Subcutaneous abdominal adipose tissue (tissue), 5 donors: ENCODE results near the gene NTSR1.

Experiments
- H3K27ac ChIP-seq: one replicate; pipeline ENCODE4 v1.7.0; 2013; ENCODE audit warnings: low read depth, mild to moderate bottlenecking, inconsistent platforms, low read length, moderate library complexity
- H3K27me3 ChIP-seq, 5 donors: one replicate each; pipeline ENCODE4 v1.7.0; 2013; ENCODE audit warnings: low read length in 5 of 5, inconsistent platforms in 1 of 5; ENCODE audit not compliant: control insufficient read depth in 5 of 5, insufficient read depth in 4 of 5
- H3K36me3 ChIP-seq, 5 donors: one replicate each; pipeline ENCODE4 v1.7.0; 2013; ENCODE audit warnings: low read length in 5 of 5; ENCODE audit not compliant: control insufficient read depth in 5 of 5, insufficient read depth in 5 of 5
- H3K4me1 ChIP-seq, 5 donors: one replicate each; pipeline ENCODE4 v1.7.0; 2013; ENCODE audit warnings: low read length in 5 of 5, mild to moderate bottlenecking in 3 of 5, moderate library complexity in 1 of 5; ENCODE audit not compliant: control insufficient read depth in 5 of 5, insufficient read depth in 5 of 5
- H3K4me3 ChIP-seq, 5 donors: one replicate each; pipeline ENCODE4 v1.7.0; 2013; ENCODE audit warnings: low read length in 5 of 5, low read depth in 1 of 5
- H3K9ac ChIP-seq, 5 donors: one replicate each; pipeline ENCODE4 v1.7.0; 2013; ENCODE audit warnings: low read length in 5 of 5, mild to moderate bottlenecking in 4 of 5, moderate library complexity in 3 of 5
- H3K9me3 ChIP-seq, 5 donors: one replicate each; pipeline ENCODE4 v1.7.0; 2013; ENCODE audit warnings: low read length in 5 of 5; ENCODE audit not compliant: control insufficient read depth in 5 of 5
- donor health status: healthy.
- donor health status: healthy.
- donor health status: healthy.
- donor health status: healthy.
- donor health status: healthy.

NTSR1 gene

DNA sequence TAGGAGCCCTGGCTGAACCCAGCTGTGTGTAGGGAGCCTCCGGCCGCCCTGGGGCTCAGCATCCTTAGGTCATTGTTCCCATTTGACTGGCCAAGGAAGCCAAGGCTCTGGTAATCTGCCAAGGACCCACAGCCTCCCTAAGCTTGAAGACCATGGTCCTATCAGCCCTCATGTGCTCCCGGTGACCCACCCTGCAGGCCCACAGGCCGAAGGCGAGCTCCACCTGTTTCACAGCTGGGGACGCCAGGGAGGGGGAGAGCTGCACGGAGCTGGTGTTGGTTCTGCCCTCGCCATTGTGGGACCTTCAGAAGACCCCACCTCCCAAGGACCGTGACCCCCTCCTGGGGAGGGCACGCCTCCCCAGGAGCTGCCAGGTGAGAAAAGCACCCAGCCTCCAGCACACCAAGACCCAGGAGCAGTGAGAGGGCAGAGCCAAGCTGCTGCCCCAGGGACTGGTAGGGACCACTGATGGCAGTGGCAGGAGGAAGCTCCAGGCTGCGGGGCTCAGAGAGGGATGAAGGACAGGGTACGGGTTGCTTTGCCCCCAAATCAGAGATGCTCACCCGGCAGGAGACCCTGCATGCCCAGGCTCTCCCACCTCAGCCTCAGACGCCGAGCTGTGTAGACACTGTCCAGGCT is 56.9 kb downstream of the NTSR1 start:
- Histone ChIP-seq H3K27ac (no peak overlapping the region), H3K36me3 (no peaks in the 10 kb centered on the region), H3K27me3 (peaks cover 20 to 49% (median 37%) of the 10 kb centered on the region in 5 donors), H3K9me3 (no peaks in the 10 kb centered on the region), H3K4me3 (no peak overlapping the region), H3K4me1 (peaks cover 3 to 13% (median 12%) of the 10 kb centered on the region in 5 donors), H3K9ac (no peak overlapping the region)

DNA sequence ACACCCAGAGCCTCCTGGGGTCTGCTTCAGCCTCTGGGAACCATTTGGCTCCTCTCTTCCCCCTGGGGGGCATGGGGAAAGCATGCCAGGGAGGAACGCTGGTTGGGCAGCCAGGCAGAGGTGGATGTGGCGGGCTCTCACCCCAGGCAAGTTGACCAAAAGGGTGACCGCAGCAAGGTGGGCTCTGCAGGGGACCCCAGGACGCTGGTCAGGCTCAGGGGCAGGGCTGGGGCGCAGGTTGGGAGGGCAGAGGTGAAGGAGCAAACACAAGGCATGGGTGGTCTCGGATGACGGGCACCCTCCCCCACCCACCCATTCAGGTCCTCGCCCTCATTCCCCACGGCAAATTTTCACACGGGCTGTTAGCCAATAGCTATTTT is 57.4 kb downstream of the NTSR1 start:
- peaks cover 20 to 44% (median 37%) of the 10 kb centered on the region in 5 donors for H3K27me3 ChIP-seq
- H3K27ac ChIP-seq, result no peak overlapping the region
- no peaks in the 10 kb centered on the region for H3K9me3 ChIP-seq
- H3K4me3 ChIP-seq, result no peak overlapping the region
- H3K4me1 ChIP-seq, result peaks cover 3 to 8% (median 7%) of the 10 kb centered on the region in 5 donors
- no peak overlapping the region for H3K9ac ChIP-seq
- H3K36me3 ChIP-seq, result no peaks in the 10 kb centered on the region

DNA sequence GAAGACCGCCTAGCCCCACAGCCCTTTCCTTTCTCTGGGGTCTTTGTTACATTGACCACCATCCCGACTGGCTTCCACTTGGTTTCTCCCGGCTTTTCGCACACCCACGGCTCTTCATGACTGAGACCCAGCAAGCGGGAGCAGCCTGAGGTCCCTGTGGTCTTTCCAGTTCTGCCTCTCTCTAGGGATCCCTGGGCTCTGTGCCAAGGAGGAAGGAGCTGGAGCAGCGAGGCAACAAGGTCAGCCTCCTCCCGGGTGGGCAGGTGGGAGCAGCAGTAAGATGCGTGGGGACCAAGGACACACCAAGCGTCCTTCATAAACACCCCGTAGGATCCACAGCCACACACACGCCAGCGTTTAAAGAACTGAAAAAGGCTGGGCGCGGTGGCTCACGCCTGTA is 58.1 kb downstream of the NTSR1 start:
- Histone ChIP-seq H3K27ac (no peak overlapping the region), H3K4me3 (no peak overlapping the region), H3K36me3 (no peaks in the 10 kb centered on the region), H3K27me3 (peaks cover 20 to 41% (median 37%) of the 10 kb centered on the region in 5 donors), H3K9me3 (no peaks in the 10 kb centered on the region), H3K4me1 (peaks cover 0 to 2% (median under 1%) of the 10 kb centered on the region in 5 donors), H3K9ac (no peak overlapping the region)

DNA sequence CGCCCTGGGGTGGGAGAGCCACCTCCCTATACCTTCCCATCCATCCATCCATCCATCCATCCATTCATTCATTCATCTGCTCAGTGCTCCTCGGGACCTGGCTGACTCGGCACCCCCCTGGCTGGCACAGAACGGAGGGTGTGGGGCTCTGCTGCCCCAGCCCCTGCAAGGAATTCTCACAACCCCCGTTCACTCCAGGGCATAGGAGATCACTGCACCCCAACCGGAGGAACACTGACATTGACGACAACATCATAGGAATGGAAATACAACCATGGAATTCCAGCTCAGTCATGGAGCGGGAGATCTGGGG is 59.6 kb downstream of the NTSR1 start:
- Histone ChIP-seq H3K27ac (no peak overlapping the region), H3K36me3 (no peaks in the 10 kb centered on the region), H3K4me3 (no peak overlapping the region), H3K9ac (no peak overlapping the region), H3K27me3 (peaks cover 20 to 42% (median 37%) of the 10 kb centered on the region in 5 donors), H3K4me1 (peaks cover 5 to 13% (median 10%) of the 10 kb centered on the region in 5 donors), H3K9me3 (no peaks in the 10 kb centered on the region)

DNA sequence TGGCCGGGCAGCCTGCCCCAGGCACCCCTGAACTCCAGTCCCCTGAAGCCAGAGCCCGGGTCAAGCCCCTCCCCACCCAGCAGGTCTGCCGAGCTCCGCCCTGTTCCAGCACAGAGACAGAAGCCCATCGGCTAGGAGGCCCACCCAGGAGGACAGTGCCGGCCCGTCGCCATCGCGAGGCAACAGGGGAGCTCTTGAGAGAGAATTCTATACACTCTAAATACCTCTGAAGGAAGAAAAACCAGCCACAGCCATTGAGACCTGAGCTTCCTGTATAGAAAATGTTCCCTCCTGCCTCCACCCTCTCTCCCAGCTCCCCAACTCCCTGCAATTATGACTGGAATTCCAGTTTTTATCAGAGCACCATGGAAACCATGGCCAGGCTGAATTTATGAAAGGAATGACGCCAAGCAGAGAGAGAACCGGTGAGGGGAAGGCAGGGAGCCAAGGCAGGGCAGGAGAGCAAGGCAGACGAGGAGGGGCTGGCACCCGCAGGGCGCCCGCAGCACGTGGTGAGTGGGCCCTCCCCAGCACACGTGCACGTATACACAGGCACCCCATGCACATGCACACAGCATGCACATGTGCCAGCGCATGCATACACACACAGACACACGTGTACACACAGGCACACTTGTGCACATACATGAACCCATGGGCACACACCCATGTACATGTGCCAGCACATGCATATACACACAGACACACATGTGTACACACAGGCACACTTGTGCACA is 60.1 kb downstream of the NTSR1 start:
- no peak overlapping the region for H3K4me3 ChIP-seq
- no peak overlapping the region for H3K9ac ChIP-seq
- H3K36me3 ChIP-seq, result no peaks in the 10 kb centered on the region
- H3K27me3 ChIP-seq, result peaks cover 16 to 40% (median 33%) of the 10 kb centered on the region in 5 donors
- H3K27ac ChIP-seq, result no peak overlapping the region
- no peaks in the 10 kb centered on the region for H3K9me3 ChIP-seq
- peaks cover 5 to 18% (median 16%) of the 10 kb centered on the region in 5 donors for H3K4me1 ChIP-seq

DNA sequence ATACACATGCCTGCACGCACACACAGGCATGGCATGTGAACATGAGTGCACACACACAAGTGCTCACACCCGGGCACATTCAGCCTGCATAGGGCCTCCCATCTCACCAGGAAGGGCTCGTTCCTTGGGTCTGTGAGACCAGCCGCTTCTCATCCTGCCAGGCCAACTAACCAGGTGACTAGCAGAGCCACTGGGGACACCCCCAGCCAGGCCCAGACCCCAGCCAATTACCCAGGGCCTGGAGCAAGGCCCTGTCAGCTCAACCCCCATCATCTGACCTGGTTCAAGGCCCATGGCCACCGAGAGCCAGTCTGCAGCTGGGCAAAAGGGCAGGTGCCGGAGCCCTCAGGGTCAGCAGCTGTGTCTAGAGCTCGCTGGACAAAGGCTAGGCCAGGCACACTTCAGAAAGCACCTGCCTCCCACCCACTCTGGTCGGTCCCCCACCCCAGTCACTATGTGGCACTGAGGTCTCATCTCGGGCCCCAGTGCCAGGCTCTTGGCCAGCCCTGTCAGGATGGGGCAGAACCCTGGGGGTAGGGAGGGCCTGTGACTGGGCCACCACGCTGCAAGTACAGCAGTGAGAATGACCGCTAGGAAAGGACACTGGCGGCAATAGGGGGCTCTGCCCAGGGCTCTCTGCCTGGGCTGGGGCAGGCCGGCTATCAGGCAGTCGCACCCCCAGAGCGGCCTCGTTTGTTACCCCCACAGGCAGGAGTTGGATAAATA is 60.9 kb downstream of the NTSR1 start:
- Histone ChIP-seq H3K27me3 (peaks cover 15 to 36% (median 25%) of the 10 kb centered on the region in 5 donors), H3K4me1 (peaks cover 5 to 25% (median 19%) of the 10 kb centered on the region in 5 donors), H3K4me3 (no peak overlapping the region), H3K9me3 (no peaks in the 10 kb centered on the region), H3K9ac (no peak overlapping the region), H3K36me3 (no peaks in the 10 kb centered on the region), H3K27ac (no peak overlapping the region)

DNA sequence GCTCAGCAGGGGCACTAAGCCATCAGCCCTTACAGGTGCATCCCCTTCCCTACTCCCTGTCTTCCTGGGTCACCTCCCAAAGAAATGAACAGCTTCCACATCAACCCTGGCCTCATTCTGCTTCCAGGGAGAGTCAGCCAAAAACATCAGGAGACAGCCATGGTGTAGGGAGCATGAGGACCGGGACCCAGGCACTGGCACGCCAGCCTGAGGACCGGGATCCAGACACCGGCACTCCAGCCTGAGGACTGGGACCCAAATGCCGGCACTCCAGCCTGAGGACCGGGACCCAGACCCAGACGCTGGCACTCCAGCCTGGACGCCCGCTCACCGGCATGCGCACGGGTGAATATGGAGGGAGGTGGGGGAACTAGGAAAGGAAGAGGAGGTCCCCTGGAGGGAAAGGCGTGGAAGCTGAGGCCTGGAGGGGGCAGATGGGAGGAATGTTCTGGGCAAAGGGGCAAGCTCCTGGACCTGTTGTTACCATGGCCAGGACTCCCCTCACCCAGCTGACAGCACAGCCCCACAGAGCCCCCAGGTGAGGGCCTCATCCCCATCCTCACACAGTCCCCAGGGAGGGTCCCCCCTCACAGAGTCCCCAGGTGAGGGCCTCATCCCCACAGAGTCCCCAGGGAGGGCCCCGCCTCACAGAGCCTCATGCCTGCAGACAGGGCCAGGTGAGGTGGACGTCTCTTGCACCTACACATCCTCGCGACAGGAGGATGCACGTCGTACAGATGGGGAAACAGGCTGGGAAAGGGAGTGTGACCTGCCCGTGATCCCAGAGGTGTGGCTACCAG is 61.7 kb downstream of the NTSR1 start:
- no peaks in the 10 kb centered on the region for H3K9me3 ChIP-seq
- H3K36me3 ChIP-seq, result no peaks in the 10 kb centered on the region
- H3K4me1 ChIP-seq, result peaks cover 5 to 31% (median 19%) of the 10 kb centered on the region in 5 donors
- peaks cover 11 to 29% (median 19%) of the 10 kb centered on the region in 5 donors for H3K27me3 ChIP-seq
- H3K27ac ChIP-seq, result no peak overlapping the region
- H3K9ac ChIP-seq, result no peak overlapping the region
- no peak overlapping the region for H3K4me3 ChIP-seq

DNA sequence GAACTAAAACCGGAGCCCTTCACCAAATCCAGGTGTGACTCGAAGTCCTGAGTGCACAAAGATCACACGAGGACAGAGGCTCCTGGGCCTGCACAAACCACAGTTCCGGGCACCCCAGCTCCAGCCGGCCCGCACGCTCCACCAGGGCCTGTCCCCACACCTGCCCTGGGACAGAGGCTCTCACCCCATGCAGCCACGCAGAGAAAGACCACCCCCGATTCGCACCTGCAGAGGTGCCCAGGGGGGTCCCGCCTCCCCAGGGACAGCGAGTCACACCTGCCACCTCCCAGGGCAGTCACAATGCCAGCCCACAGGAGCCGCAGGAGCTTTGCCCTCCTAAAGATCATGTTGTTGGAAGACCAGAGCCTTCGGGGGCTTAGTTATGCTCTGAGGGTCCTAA is 62.3 kb downstream of the NTSR1 start:
- Histone ChIP-seq H3K9me3 (no peaks in the 10 kb centered on the region), H3K4me3 (no peak overlapping the region), H3K27me3 (peaks cover 4 to 24% (median 15%) of the 10 kb centered on the region in 5 donors), H3K36me3 (no peaks in the 10 kb centered on the region), H3K9ac (no peak overlapping the region), H3K4me1 (peaks cover 5 to 31% (median 19%) of the 10 kb centered on the region in 5 donors), H3K27ac (no peak overlapping the region)

DNA sequence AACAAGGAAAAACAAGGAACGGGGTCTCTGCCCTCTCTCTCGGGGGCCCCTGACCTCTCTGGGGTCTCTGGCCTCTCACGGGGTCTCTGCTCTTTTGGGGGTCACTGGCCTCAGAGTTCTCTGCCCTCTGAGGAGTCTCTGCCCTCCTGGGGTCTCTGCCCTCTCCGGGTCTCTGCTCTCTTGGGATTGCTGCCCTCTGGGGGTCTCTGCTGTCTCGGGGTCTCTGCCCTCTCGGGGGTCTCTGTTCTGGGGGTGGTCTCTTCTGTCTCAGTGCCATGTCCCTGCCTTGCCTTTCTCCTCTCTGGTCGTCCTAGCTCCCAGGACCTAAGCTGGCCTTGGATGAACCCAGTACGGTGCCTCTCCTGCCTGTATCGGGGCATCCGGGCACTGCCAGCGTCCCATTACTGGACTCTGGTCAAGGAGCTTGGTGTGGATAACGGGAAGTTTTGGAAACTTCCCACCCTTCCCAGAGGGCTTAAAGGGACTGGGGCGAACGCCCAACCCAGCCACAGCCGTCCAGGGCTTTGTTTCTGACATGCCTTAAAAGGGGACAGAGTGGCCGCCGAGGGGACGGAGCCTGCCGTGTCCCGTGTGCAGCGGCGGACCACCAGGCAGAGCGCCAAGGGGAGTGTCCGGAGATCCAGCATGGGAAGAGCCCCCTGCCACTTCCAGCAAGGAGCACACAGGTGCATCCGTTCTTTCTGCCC is 62.9 kb downstream of the NTSR1 start:
- Histone ChIP-seq H3K36me3 (no peaks in the 10 kb centered on the region), H3K4me1 (peaks cover 5 to 36% (median 26%) of the 10 kb centered on the region in 5 donors), H3K9ac (no peak overlapping the region), H3K4me3 (no peak overlapping the region), H3K27ac (no peak overlapping the region), H3K27me3 (peaks cover under 1 to 19% (median 10%) of the 10 kb centered on the region in 5 donors), H3K9me3 (no peaks in the 10 kb centered on the region)
